ENCODE results near the gene LARGE1.

The LARGE1 gene

GRCh38 chr22:33521879-33522665, 398.2 kb downstream of the LARGE1 start:
- TF ChIP-seq GABPA (IDR thresholded peaks at IDR 0.05; ENCODE audit: low read depth) (no peak), SPI1 (IDR thresholded peaks at IDR 0.05; ENCODE audit: borderline replicate concordance, low read depth) (no peak), CTCF (IDR thresholded peaks at IDR 0.05; ENCODE audit: insufficient read depth, low read length) (no peak), POLR2AphosphoS5 (IDR thresholded peaks at IDR 0.05; ENCODE audit: low read depth) (no peak), REST (IDR thresholded peaks at IDR 0.05; ENCODE audit: insufficient replicate concordance, low read depth) (no peak)
- no peak for DNase-seq (ENCODE audit: low read depth in 1 of 2, low spot score in 1 of 2)
- H3K4me3 ChIP-seq (replicated peaks; ENCODE audit: insufficient read depth, low read length), result no peak overlapping the region
- no peaks in the 10 kb centered on the region for H3K27me3 ChIP-seq (ENCODE audit: insufficient read depth, poor library complexity, severe bottlenecking)
- H3K27ac ChIP-seq (replicated peaks), result no peak overlapping the region

- no peak overlapping the region for H3K4me3 ChIP-seq (replicated peaks; ENCODE audit: insufficient read depth, low read length)
- no peak overlapping the region for H3K27ac ChIP-seq (replicated peaks)
- H3K27me3 ChIP-seq (ENCODE audit: insufficient read depth, poor library complexity, severe bottlenecking), result no peaks in the 10 kb centered on the region
- TF ChIP-seq POLR2AphosphoS5 (IDR thresholded peaks at IDR 0.05; ENCODE audit: low read depth) (no peak), REST (IDR thresholded peaks at IDR 0.05; ENCODE audit: insufficient replicate concordance, low read depth) (no peak), GABPA (IDR thresholded peaks at IDR 0.05; ENCODE audit: low read depth) (no peak), SPI1 (IDR thresholded peaks at IDR 0.05; ENCODE audit: borderline replicate concordance, low read depth) (no peak), CTCF (IDR thresholded peaks at IDR 0.05; ENCODE audit: insufficient read depth, low read length) (no peak)
- no peak for DNase-seq (ENCODE audit: low read depth in 1 of 2, low spot score in 1 of 2)
Observed at GRCh38 chr22:33520904-33521780, 399.1 kb downstream of the LARGE1 start.

- H3K4me3 ChIP-seq (replicated peaks; ENCODE audit: insufficient read depth, low read length), result no peak overlapping the region
- no peaks in the 10 kb centered on the region for H3K27me3 ChIP-seq (ENCODE audit: insufficient read depth, poor library complexity, severe bottlenecking)
- TF ChIP-seq SPI1 (IDR thresholded peaks at IDR 0.05; ENCODE audit: borderline replicate concordance, low read depth) (no peak), CTCF (IDR thresholded peaks at IDR 0.05; ENCODE audit: insufficient read depth, low read length) (no peak), REST (IDR thresholded peaks at IDR 0.05; ENCODE audit: insufficient replicate concordance, low read depth) (no peak), GABPA (IDR thresholded peaks at IDR 0.05; ENCODE audit: low read depth) (no peak), POLR2AphosphoS5 (IDR thresholded peaks at IDR 0.05; ENCODE audit: low read depth) (no peak)
- DNase-seq (ENCODE audit: low read depth in 1 of 2, low spot score in 1 of 2), result no peak
- no peak overlapping the region for H3K27ac ChIP-seq (replicated peaks)
Observed at GRCh38 chr22:33519974-33520903, 400.0 kb downstream of the LARGE1 start.
